HG02623 (cell line): ENCODE measurements around the gene WWOX.
A peak's percentile ranks its signal among the peaks of the same experiment; 100 is the strongest.

Source experiments
- ATAC-seq: cut with Tn5 transposase; IDR thresholded peaks from one replicate; pipeline ENCODE4 v1.9.1; 2021; ENCODE audit warnings: moderate library complexity; ENCODE audit not compliant: unreplicated experiment

WWOX gene

GRCh38 chr16:78220571-78220970, 121.1 kb downstream of the WWOX start:
- ATAC-seq: no peak

DNA sequence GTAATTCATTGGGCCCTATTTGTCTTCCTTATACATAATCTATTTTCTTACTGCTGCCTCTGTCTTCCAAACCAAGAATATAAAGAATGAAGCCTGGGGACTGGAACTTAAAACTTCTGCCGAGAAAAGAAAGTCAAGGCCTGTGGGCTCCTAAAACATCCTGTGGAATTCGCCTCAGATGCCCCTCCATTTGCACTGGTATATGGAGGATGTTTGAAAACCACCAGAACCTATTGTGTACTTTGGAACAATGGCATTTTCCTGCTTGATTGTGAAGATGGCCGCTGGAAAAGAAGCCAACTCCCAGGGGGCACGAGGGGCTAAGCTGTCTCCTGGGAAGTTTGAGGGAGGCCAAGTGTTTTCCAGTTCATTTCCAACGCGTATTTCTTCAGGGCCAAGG, 122.4 kb downstream of the WWOX start:
- ATAC-seq: no peak

- no peak for ATAC-seq
Observed at GRCh38 chr16:78224342-78224741, 124.9 kb downstream of the WWOX start.

DNA sequence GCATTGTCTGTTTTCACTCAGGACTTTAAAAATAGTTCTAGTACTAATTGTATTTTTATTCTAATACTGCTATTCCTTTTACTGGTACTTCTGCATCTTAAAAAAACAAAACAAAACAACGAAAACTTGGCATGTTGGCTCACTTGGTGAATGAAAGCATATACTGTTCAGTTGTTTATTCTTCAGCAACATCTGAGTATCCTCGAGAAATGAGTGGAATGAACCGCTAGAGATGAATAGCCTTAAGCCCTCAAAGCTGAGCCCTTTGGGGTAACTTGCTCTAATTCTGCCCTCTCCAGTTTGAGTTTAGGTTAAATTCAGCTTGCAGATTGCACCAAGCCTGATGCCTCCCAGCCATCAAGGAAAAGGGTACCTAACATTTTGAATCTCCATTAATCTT, 126.5 kb downstream of the WWOX start:
- ATAC-seq: no peak

DNA sequence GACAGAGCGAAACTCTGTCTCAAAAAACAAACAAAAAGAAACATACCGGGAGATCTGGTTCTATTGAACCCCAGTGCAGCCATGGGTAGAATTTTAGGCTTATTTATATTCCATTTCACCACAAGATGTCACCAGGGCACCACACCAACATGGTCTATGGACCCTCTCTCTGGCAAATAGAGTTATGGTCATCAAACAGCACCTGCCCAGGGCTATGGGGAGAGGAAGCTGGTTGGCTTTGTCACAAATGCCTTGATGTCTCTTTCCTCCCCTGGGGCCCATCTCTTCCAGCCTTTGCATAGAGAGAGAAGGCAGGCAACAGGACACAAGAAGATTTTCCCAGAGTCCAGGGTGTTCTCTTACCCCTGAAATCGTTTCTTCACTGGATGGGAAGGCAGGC, 128.4 kb downstream of the WWOX start:
- ATAC-seq: no peak

GRCh38 chr16:78228704-78229103, 129.2 kb downstream of the WWOX start:
- ATAC-seq: no peak

DNA sequence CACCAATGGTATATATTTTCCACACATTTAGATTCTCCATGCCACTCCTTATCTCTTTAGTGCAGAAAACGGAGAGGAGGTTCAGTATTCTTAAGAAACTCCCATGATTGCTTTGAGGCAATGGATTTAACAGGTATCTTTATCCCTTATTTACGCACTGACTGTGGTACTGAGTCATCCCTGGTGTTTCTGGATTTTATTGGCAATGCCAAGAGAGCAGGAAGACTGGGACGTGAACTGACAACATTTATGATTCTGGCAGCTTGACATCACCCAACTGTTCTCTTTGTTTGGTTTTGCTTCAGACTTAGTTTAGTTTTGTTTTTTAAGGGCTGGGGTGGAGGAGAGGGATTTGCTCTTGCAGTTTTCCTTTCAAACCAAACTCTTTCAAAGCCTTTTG, 131.4 kb downstream of the WWOX start:
- no peak for ATAC-seq

DNA sequence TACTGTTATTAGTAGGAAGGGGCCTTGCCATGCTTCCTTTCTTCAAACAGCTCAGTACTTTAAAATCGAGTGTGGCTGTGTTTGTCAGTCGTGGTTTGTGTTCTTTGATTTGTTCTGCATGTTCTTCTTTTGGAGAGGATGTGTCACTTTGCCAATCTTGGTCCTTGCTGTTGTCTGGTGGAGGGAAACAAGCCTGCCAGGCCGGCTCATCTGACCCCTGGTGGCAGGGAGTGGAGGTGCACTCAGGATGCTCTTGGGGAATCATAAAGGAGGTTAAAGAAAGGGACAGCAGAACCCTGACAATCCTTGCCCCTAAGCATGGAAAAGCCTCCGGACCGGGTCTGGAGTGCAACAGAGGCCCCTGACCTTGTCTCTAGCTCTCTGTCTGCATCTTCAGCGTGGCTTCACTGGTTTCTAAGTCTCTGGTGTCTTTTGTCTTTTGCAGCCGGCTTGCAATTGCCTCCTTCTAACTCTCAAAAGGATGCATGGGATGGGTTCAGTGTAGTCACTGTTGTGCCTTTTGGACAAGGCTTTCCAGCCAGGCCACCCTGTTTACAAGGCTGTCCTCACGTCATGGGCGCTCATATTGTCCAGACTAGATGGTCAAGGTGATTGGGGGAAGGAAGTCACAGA, 135.8 kb downstream of the WWOX start:
- ATAC-seq: peak; percentile 91

DNA sequence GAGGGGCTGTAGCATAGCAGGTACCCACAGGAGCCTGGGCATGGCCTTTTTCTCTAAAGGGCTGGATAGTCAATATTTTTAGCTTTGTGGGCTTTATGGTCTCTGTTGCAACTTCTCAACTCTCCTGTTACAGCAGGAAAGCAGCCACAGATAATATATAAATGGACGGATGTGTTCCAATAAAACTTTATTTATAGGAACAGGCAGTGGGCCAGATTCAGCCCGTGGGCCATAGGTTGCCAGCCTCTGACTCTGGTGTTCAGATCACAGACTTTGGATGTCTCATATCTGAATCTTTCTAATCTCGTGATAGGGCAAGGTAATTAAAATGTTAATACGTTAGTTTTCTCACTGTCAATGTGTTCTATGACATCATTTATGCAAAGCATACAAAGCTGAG, 136.4 kb downstream of the WWOX start:
- no peak for ATAC-seq

DNA sequence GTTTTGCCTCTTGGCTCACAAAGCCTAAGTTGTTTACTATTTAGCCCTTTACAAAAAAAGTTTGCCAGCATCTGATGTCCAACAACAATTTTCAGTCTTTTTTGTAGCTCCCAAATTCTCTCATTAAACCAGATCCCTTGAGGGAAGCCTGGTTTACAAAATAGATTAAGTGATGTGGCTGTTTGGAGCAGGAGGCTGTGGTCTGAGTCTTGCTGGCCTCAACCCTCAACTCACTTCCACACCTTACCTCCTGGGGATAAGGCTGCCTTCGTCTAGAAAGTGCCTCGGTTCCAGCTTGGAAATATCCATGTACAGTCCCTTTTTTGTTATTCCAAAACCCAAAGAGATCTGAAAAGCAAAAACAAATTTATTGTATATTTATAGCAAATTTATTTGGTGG, 138.4 kb downstream of the WWOX start:
- no peak for ATAC-seq

- no peak for ATAC-seq
Observed at GRCh38 chr16:78240459-78241222, 141.2 kb downstream of the WWOX start.

DNA sequence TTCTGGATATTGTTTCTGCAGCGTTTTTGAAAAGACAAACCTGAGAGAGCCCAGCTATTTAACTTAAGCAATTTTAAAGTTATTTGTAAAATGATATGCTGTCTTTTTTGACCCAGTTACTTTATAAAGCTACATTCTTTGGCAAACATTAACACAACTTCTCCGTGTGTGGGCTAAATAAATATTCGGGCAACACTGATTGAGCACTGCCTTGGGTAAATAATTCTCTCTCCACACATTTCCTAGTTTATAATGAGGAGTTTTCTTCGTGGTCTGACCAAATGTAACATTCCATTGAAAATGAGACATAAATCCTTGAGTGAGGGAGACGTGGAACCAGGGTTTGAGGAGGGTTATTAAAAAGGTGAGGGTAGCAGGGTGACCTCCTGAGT, 142.8 kb downstream of the WWOX start:
- ATAC-seq: no peak

DNA sequence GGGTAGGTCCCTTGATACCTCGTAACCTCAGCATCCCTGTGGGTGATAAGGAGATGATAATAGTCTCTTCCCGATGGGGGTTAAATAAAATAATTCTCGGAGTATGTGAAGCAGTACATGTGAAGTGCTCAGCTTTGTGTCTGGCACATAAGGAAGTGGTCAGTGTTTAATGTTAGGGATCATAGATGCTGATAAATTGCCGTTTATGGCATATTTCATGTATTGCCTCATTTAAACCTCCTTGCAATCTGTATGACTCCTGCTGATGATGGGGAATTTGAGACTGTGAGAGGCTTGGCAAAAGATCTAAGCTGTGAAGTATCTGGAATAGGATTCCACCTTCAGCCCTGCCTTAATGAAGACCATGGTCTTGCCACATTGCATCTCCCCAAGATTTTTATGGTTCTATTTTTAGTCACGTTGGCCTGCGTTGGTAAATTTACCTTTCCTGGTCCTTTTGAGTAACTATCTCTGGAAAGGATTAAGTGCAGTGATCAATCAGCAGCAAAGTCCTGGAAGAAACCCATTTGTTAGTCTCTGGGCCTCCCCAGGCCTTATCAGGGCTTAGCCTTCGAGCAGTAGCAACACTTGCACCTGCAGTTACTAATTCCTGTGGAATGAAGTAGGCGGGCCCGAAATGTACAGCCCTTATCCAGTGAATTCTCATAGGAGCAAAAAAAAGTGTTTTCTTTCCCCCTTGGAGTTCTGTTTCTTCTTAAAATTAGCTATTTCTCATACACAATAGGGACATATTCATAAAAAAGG, 144.9 kb downstream of the WWOX start:
- ATAC-seq: no peak

GRCh38 chr16:78246559-78246958, 147.1 kb downstream of the WWOX start:
- ATAC-seq: no peak

GRCh38 chr16:78249056-78249455, 149.6 kb downstream of the WWOX start:
- ATAC-seq: no peak

DNA sequence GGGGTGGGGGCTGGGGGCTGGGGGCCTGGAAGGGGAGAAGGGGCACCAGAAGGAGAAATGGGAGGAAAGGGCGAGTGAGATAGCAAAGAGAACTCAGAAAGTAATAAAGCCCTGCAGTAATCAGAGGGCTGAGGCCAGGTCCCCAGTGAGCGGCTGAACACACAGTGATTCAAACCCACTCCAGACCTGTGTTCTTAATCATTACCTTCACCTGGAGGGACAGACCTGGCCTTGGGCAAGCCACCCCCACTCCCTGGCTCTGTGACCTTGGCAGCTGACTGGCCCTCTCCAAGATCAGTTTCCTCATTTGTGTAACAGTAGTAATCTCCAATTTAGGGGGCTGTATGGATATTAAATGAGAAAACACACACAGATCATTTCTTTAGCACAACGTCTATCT, 150.4 kb downstream of the WWOX start:
- no peak for ATAC-seq

DNA sequence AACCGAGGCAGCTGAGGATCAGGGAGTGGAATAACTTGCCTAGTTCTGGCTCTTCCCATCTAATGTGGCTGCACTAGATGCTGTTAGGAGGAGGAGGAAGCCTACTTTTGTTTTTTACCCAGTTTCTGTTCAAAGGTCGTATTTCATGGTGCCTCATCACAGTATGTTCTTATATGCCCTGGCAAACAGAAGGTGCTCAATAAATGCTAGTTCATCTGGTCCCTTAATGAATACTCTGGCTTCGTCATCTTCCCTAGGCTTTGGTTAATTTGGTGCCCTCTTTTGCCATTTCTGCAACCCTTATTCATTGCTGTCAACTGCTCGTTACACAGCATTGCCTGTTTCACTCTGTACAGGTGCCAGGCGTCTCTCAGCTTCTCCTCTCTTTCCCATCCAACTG, 151.7 kb downstream of the WWOX start:
- ATAC-seq: no peak

DNA sequence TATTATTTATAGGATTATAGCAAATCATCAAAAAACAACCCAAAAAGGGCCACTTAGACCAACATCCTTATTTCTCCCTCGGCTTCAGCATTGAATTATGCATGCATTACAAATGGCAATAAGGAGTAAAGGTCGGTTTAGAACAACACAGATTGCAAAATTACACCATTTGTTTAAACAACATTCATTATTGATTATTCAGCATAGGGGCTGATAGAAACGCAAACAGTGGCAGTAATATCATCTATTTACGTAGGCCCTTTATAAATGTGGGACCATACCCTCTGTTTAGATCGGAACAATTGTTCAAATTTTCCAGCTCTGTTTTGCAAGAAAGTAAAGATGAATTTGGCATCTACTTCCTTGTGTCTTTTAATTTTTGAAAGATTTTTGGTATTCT, 153.3 kb downstream of the WWOX start:
- ATAC-seq: no peak

GRCh38 chr16:78254841-78255240, 155.4 kb downstream of the WWOX start:
- ATAC-seq: no peak

GRCh38 chr16:78256686-78257375, 157.4 kb downstream of the WWOX start:
- no peak for ATAC-seq

- ATAC-seq: no peak
Observed at GRCh38 chr16:78257376-78257728, 157.9 kb downstream of the WWOX start.
